IPS-18c (cell line): ENCODE data around the gene NFATC2.

ENCODE experiments used
- H3K4me3 ChIP-seq: 2 replicates; pipeline ENCODE4 v1.7.0; 2013; ENCODE audit warnings: low read depth, mild to moderate bottlenecking, low read length, moderate library complexity; ENCODE audit not compliant: insufficient read depth
- H3K9me3 ChIP-seq: one replicate; pipeline ENCODE4 v1.6.1; 2013; ENCODE audit warnings: mild to moderate bottlenecking, low read length, moderate library complexity; ENCODE audit not compliant: control insufficient read depth, insufficient read depth

NFATC2 gene

DNA sequence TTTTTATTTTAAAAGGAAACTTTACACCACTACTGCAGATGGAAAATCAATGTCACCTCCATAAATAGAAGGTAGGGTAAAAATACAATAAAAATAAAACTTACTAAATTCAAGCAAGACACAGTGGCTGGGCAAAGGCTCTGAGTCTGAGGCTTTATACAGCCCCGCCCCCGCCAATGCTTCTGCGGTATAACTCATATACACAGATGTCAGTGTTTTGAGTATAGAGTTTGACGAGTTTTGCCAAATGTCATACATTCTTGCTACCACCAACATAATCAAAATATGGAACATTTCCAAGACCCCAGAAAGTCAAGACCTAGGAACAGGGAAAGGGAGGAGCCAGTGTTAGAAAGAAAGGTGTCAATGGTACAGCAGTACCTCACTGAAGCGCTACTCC, 12.8 kb downstream of the NFATC2 start:
- Histone ChIP-seq H3K9me3 (no peaks in the 10 kb centered on the region), H3K4me3 (no peak overlapping the region)

GRCh38 chr20:51529081-51529681, 13.3 kb downstream of the NFATC2 start:
- Histone ChIP-seq H3K9me3 (no peaks in the 10 kb centered on the region), H3K4me3 (no peak overlapping the region)

DNA sequence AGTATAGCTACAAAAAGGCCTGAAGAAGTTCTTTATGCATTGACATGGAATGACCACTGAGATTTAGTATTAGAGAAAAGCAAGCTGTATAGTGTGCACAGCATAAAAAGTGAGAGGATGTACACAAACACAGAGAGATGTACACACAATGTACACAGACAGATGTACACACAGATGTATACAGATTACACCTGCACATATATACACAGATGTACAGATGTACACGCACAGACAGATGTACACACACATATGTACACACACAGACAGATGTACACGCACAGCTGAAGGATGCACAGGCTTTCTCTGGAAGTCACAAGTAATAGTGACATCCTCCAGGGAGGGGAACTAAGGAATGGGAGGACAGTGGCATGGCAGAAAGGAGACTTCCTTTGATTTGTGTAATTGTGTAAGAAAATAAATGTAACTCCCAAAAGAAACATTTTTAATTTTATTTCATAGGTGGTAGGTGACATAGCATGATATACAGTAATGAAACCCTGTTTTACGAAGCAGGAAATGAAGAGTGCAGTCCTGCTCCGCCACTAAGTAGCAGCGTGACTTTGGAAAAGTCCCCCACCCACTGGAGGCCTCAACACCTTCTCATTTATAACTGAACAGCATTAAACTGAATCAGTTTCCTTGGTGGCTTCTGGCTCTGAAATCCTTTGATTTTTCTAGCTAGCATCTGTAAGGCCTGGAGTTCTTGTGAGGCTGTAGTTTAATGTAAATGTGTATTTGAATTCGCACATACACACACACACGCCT, 14.1 kb downstream of the NFATC2 start:
- Histone ChIP-seq H3K4me3 (no peak overlapping the region), H3K9me3 (no peaks in the 10 kb centered on the region)

DNA sequence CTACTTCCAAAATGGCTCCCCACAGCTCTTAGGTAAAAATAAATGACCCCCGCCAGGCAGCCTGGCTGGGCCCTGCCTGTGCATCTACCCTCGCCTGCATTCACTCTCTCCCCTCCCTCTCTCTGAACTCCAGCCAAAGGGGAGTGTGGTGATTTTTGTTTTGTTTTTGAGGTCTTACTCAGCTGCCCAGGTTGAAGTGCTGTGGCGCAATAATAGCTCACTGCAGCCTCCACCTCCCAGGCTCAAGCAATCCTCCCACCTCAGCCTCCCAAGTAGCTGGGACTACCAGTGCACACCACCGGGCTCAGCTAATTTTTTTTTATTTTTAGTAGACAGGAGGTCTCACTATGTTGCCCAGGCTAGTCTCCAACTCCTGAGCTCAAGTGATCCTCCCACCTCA, 15.8 kb downstream of the NFATC2 start:
- no peaks in the 10 kb centered on the region for H3K9me3 ChIP-seq

DNA sequence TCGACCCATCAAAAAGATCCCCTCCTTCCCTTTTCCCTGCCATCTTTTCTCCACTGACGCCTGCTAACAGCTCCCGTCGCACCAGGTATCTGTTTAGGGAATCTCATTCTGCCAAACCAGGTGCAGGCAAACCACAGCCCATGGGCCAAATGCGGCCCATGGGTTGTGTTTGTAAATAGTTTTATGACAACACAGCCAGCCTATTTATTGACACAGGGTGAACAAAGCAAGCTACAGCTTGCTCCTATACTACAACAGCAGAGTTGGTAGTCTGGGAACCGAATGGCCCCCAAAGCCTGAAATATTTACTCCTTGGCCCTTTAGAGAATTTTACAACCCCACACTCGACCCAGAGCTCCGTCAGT, 16.4 kb downstream of the NFATC2 start:
- Histone ChIP-seq H3K4me3 (no peak overlapping the region), H3K9me3 (no peaks in the 10 kb centered on the region)

More for the DNA sequence above, 15.8 kb downstream of the NFATC2 start:
- H3K4me3 ChIP-seq: no peak overlapping the region

GRCh38 chr20:51525241-51526105, 17.0 kb downstream of the NFATC2 start:
- Histone ChIP-seq H3K4me3 (no peak overlapping the region), H3K9me3 (no peaks in the 10 kb centered on the region)

DNA sequence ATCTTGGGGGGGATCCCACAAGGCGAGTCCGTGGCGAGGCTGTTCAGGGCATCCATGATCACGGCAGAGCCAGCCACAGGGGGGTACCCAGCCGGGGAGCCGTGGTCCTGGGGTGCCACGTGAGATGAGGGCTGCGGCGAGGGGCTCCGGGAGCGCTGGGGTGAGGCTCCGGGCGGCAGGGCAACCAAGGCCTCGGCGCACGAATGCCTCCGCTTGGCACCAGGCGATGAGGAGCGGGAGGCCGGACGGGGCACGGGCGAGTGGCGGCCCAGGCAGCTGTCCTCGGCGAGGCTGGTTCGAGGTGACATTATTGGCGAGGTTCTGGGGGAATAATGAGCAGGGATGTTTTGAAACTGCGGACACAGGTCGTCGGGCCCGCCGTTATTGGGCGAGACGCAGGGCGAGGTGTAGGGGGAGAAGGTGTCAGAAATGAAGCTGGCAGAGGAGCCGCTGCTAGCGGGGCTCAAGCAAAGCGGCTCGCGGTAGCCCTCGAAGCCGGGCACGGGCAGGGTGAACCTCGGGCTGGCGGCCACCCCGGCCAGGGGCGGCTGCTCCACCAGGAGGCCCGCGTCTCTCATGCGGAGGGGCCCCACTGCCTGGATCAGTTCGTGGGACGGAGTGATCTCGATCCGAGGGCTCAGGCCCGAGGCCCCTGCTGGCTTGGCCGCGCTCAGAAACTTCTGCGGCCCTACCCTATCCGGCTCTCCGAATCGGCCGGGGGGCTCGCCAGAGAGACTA, 19.1 kb downstream of the NFATC2 start:
- Histone ChIP-seq H3K9me3 (no peaks in the 10 kb centered on the region), H3K4me3 (no peak overlapping the region)

DNA sequence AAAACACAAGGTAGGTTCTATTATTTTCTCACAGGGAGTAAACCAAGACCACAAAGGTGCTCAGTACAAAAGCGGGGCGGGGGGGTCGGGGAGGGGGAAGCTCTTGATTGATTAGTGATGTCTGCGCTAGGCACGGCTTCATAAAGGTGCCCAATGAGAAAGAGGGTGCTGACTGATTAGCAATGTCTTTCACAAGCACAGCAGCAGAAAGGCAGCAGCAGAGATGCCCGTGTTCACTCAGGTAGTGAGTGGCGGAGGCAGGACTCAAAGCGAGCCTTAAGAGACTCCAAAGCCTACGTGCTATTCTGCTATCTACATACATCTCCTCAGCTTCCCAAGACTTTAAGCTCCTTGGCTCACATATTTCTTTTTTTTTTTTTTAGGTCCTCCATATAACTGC, 20.3 kb downstream of the NFATC2 start:
- no peaks in the 10 kb centered on the region for H3K9me3 ChIP-seq
- no peak overlapping the region for H3K4me3 ChIP-seq

GRCh38 chr20:51517839-51518238, 24.7 kb downstream of the NFATC2 start:
- Histone ChIP-seq H3K9me3 (no peaks in the 10 kb centered on the region), H3K4me3 (no peak overlapping the region)

DNA sequence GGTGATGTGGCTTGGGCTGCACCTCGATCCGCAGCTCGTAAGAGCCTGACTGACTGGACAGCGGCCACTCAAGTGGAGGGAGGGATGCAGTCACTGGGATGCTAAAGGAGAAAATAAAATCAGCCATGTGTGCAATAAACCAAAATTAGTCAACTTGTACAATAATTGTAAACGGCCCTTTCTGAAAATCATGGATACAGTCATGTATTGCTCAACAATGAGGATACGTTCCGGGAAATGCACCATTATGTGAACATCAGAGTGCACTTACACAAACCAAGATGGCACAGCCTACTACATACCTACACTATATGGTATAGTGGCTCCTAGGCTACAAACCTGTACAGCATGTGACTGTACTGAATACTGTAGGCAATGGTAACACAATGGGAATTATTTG, 25.7 kb downstream of the NFATC2 start:
- Histone ChIP-seq H3K9me3 (no peaks in the 10 kb centered on the region), H3K4me3 (no peak overlapping the region)

GRCh38 chr20:51514836-51515235, 27.7 kb downstream of the NFATC2 start:
- Histone ChIP-seq H3K9me3 (no peaks in the 10 kb centered on the region), H3K4me3 (no peak overlapping the region)

DNA sequence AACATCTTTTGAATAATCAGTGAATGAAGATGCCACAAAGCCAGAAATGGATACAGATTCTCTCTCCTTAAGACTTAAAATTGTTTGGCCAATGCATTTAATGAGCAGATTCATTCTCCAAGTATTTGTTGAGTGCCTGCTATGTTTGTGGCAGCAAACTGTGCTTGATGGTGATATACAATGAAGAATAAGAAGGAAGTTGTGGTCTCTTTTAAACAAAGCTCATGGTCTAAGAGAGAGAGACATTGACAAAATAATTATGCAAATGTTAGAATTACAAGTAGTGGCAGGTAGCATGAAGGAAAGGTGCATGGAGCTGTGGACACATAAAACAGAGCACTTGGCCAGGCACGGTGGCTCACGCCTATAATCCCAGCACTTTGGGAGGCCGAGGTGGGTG, 28.3 kb downstream of the NFATC2 start:
- H3K9me3 ChIP-seq: no peaks in the 10 kb centered on the region
- H3K4me3 ChIP-seq: no peak overlapping the region

DNA sequence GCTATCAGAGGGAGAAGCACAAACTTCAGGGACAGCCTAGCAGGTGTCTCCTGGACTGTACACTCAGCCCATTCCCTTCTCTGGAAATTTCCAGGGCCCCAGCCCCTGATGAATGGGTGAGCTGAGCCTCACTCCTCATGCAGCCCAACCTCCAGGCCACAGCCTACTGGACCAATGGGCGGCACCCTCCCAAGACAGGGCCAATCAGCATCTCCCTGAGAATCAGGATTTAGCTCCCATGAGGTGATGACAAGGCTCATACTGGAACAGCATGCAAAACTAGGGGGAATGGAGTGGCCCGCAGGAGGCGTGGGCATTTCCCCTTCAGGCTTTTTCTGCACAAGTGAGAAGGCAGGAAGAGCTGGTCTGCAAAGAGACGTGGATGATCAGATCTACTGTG, 29.0 kb downstream of the NFATC2 start:
- H3K9me3 ChIP-seq: no peaks in the 10 kb centered on the region
- no peak overlapping the region for H3K4me3 ChIP-seq

DNA sequence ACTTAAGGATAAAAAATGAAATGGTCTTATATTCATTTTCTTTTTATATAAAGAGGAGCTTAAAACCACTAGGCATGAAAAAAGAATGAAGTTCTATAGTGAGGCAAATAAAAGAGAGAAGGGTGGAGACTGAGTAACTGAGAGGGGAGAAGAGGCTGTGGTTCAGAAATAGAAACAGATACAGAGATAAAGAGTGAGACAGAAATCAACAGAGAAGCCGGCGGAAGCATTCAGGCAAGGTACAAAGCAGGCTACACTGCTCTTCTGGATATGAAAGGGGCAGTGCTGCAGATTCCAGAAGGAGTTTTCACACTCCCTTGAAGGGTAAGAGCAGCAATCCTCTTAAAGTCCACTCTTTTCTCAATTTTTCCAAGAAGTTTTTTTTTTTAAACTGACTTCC, 29.9 kb downstream of the NFATC2 start:
- Histone ChIP-seq H3K4me3 (no peak overlapping the region), H3K9me3 (no peaks in the 10 kb centered on the region)

- H3K9me3 ChIP-seq: no peaks in the 10 kb centered on the region
- H3K4me3 ChIP-seq: no peak overlapping the region
Observed at GRCh38 chr20:51511861-51512619, 30.5 kb downstream of the NFATC2 start.

DNA sequence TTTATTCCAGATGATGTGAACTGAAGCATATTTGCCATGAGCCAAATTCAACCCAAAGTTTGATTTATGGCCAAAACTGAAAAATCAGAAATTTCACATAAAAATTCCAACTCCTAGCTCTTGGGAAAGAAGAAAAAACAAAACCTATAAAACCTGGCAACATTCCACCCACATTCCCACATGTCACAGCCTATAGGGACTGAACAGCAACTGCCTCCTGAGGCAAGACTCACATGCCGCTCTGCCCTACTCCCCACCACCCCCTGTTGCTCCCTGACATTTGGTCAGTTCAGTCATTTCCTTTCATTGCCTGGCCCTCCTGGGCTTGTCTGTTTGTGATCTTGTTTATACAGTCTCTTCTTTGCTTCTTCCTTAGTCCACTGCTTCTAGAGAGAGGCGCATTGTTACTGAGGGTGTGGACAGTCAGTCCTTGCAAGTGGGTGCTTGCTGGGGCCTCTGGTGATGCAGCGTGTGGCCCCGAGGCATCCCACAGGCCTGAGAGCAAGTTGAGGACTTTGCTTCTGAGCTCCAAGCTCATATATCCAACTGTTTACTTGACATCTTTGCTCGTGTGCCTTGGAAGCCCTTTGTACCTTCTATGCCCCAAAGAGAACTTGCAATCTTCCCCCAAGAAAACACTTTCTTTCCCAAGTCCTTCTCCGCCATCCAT, 31.4 kb downstream of the NFATC2 start:
- H3K4me3 ChIP-seq: no peak overlapping the region
- H3K9me3 ChIP-seq: no peaks in the 10 kb centered on the region
